Nephron (organoid): ENCODE results near the gene NOTUM.

Experiments used
- H3K27ac Mint-ChIP-seq, 3 experiments: 2 replicates each; pipeline ENCODE4 v1.8.0; 2020; ENCODE audit warnings: mixed read lengths in 3 of 3, mild to moderate bottlenecking in 2 of 3, moderate library complexity in 1 of 3
- H3K27me3 Mint-ChIP-seq: 2 replicates; pipeline ENCODE4 v1.8.0; 2021; ENCODE audit warnings: low read depth, mild to moderate bottlenecking, moderate library complexity, mixed read lengths
- H3K36me3 Mint-ChIP-seq: 2 replicates; pipeline ENCODE4 v1.8.0; 2020; ENCODE audit warnings: low read depth, mixed read lengths
- H3K4me1 Mint-ChIP-seq: 2 replicates; pipeline ENCODE4 v1.8.0; 2020; ENCODE audit warnings: mixed read lengths
- H3K4me3 Mint-ChIP-seq, 3 experiments: 2 replicates each; pipeline ENCODE4 v1.8.0; 2020; ENCODE audit warnings: mild to moderate bottlenecking in 3 of 3, mixed read lengths in 3 of 3, moderate library complexity in 2 of 3
- H3K9me3 Mint-ChIP-seq: 2 replicates; pipeline ENCODE4 v1.8.0; 2020; ENCODE audit warnings: mixed read lengths
- CTCF ChIP-seq, 3 experiments: fragments of 200-600 bp; sonication (generic); IDR thresholded peaks; one replicate each; pipeline ENCODE4 v1.5.0; 2021; ENCODE audit warnings: antibody characterized with exemption in 3 of 3; ENCODE audit not compliant: unreplicated experiment in 3 of 3

Gene NOTUM

GRCh38 chr17:81906476-81907218 lies 54.3 kb downstream of the NOTUM start:
- H3K36me3 Mint-ChIP-seq: no peaks in the 10 kb centered on the region
- peaks cover 5% of the 10 kb centered on the region for H3K27me3 Mint-ChIP-seq
- no peaks in the 10 kb centered on the region for H3K9me3 Mint-ChIP-seq
- no peak overlapping the region for H3K4me3 Mint-ChIP-seq
- no peak for TF ChIP-seq CTCF (IDR thresholded peaks at IDR 0.05; ENCODE audit: unreplicated experiment in 3 of 3)
- H3K4me1 Mint-ChIP-seq: no peaks in the 10 kb centered on the region
- no peak overlapping the region for H3K27ac Mint-ChIP-seq

GRCh38 chr17:81905993-81906392 lies 55.0 kb downstream of the NOTUM start:
- no peak for TF ChIP-seq CTCF (IDR thresholded peaks at IDR 0.05; ENCODE audit: unreplicated experiment in 3 of 3)
- peaks cover 12% of the 10 kb centered on the region for H3K27me3 Mint-ChIP-seq
- H3K4me1 Mint-ChIP-seq: no peaks in the 10 kb centered on the region
- H3K4me3 Mint-ChIP-seq: no peak overlapping the region
- H3K27ac Mint-ChIP-seq: no peak overlapping the region
- H3K9me3 Mint-ChIP-seq: no peaks in the 10 kb centered on the region
- peaks cover 4% of the 10 kb centered on the region for H3K36me3 Mint-ChIP-seq

- H3K36me3 Mint-ChIP-seq: peaks cover 8% of the 10 kb centered on the region
- H3K27ac Mint-ChIP-seq: no peak overlapping the region
- no peak overlapping the region for H3K4me3 Mint-ChIP-seq
- no peaks in the 10 kb centered on the region for H3K9me3 Mint-ChIP-seq
- peaks cover 16% of the 10 kb centered on the region for H3K27me3 Mint-ChIP-seq
- H3K4me1 Mint-ChIP-seq: no peaks in the 10 kb centered on the region
- TF ChIP-seq CTCF (IDR thresholded peaks at IDR 0.05; ENCODE audit: unreplicated experiment in 3 of 3): no peak
Measured at GRCh38 chr17:81905424-81905875, 55.5 kb downstream of the NOTUM start.

GRCh38 chr17:81904600-81905423 lies 56.2 kb downstream of the NOTUM start:
- H3K9me3 Mint-ChIP-seq: no peaks in the 10 kb centered on the region
- no peak overlapping the region for H3K4me3 Mint-ChIP-seq
- no peak overlapping the region for H3K27ac Mint-ChIP-seq
- peaks cover 16% of the 10 kb centered on the region for H3K27me3 Mint-ChIP-seq
- no peaks in the 10 kb centered on the region for H3K4me1 Mint-ChIP-seq
- peaks cover 13% of the 10 kb centered on the region for H3K36me3 Mint-ChIP-seq
- TF ChIP-seq CTCF (IDR thresholded peaks at IDR 0.05; ENCODE audit: unreplicated experiment in 3 of 3): no peak

GRCh38 chr17:81903896-81904599 lies 56.9 kb downstream of the NOTUM start:
- no peak overlapping the region for H3K27ac Mint-ChIP-seq
- TF ChIP-seq CTCF (IDR thresholded peaks at IDR 0.05; ENCODE audit: unreplicated experiment in 3 of 3): no peak
- no peaks in the 10 kb centered on the region for H3K4me1 Mint-ChIP-seq
- H3K9me3 Mint-ChIP-seq: no peaks in the 10 kb centered on the region
- H3K4me3 Mint-ChIP-seq: no peak overlapping the region
- peaks cover 14% of the 10 kb centered on the region for H3K36me3 Mint-ChIP-seq
- peaks cover 16% of the 10 kb centered on the region for H3K27me3 Mint-ChIP-seq
